ENCODE results near the gene PCGF2.

PCGF2 gene

GRCh38 chr17:38719943-38720641 is 28.0 kb downstream of the PCGF2 start:
- H3K4me3 ChIP-seq (ENCODE audit: low read depth, low read length), result no peak overlapping the region
- DNase-seq (ENCODE audit: low read depth, low spot score), result no peak
- TF ChIP-seq CTCF (IDR thresholded peaks at IDR 0.05; ENCODE audit: insufficient read depth, low read length, missing control alignments), result no peak
- ChIA-PET CTCF (interaction anchor here (2.9 to 3.5 kb wide), 2 partner anchors 8 to 11 kb away, joined by 15 to 23 read pairs; partner anchors contain the start of gene CISD3), POLR2A (no interaction called here)

- TF ChIP-seq CTCF (IDR thresholded peaks at IDR 0.05; ENCODE audit: insufficient read depth, low read length, missing control alignments), result no peak
- CTCF ChIA-PET, result interaction anchor here (1.8 to 3.5 kb wide), 4 partner anchors 9 to 42 kb away, joined by 6 to 23 read pairs (median 12); partner anchors contain the start of gene CISD3
- H3K4me3 ChIP-seq (ENCODE audit: low read depth, low read length), result no peak overlapping the region
Measured at GRCh38 chr17:38719289-38719942, 28.7 kb downstream of the PCGF2 start.

GRCh38 chr17:38717139-38717745 is 30.9 kb downstream of the PCGF2 start:
- H3K4me3 ChIP-seq (ENCODE audit: low read depth, low read length), result no peak overlapping the region
- ChIA-PET CTCF (interaction anchor here (0.8 to 4.3 kb wide), 5 partner anchors 11 to 40 kb away, joined by 3 to 23 read pairs (median 6); no protein-coding TSS in a partner anchor), POLR2A (no interaction called here)
- DNase-seq (ENCODE audit: low read depth, low spot score), result no peak
- TF ChIP-seq CTCF (IDR thresholded peaks at IDR 0.05; ENCODE audit: insufficient read depth, low read length, missing control alignments), result no peak

More at GRCh38 chr17:38719289-38719942, 28.7 kb downstream of the PCGF2 start:
- DNase-seq (ENCODE audit: low read depth, low spot score), result no peak
- POLR2A ChIA-PET, result interaction anchor here (1.5 kb wide), 1 partner anchor 11 kb away, joined by 3 read pairs; no protein-coding TSS in a partner anchor

GRCh38 chr17:38716368-38717005 is 31.6 kb downstream of the PCGF2 start:
- POLR2A ChIA-PET, result interaction anchor here (0.6 to 1.3 kb wide), 2 partner anchors 30 to 152 kb away, joined by 3 to 4 read pairs; no protein-coding TSS in a partner anchor
- CTCF ChIA-PET, result interaction anchor here (0.8 to 4.3 kb wide), 3 partner anchors 13 to 19 kb away, joined by 3 to 22 read pairs (median 4); no protein-coding TSS in a partner anchor
- H3K4me3 ChIP-seq (ENCODE audit: low read depth, low read length), result no peak overlapping the region
- no peak for DNase-seq (ENCODE audit: low read depth, low spot score)
- no peak for TF ChIP-seq CTCF (IDR thresholded peaks at IDR 0.05; ENCODE audit: insufficient read depth, low read length, missing control alignments)

- POLR2A ChIA-PET, result interaction anchor here (1.3 kb wide), 1 partner anchor 31 kb away, joined by 4 read pairs; no protein-coding TSS in a partner anchor
- DNase-seq (ENCODE audit: low read depth, low spot score), result no peak
- CTCF ChIA-PET, result interaction anchor here (4.3 kb wide), 1 partner anchor 20 kb away, joined by 22 read pairs; no protein-coding TSS in a partner anchor
- TF ChIP-seq CTCF (IDR thresholded peaks at IDR 0.05; ENCODE audit: insufficient read depth, low read length, missing control alignments), result no peak
- no peak overlapping the region for H3K4me3 ChIP-seq (ENCODE audit: low read depth, low read length)
Measured at GRCh38 chr17:38715216-38715943, 32.8 kb downstream of the PCGF2 start.

Measured in AG04449 (cell line).